Measurements from ENCODE around the gene AMER2.

AMER2 gene

DNA sequence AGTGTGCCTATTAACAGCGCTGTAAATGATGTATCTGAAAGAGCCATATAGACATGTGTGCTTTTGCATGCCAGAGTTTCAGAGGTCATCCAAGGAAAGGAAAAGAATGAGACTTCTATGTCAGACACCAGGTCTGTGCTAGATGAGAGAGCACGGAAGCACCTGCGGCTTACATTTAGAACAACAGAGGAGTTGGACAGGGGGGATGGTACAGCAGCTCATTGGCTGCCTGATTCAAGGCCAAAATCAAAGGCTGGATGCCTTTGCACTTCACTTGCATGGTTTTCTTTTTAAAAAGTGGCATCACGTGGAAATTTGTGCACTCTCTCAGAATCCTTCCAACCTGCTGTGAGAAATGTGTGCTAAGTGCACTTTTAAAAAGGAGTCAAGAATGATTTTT lies 32.8 kb upstream of the AMER2 start:
- Histone ChIP-seq H3K4me3 (no peak overlapping the region), H3K4me1 (peaks cover 32% of the 10 kb centered on the region), H3K4me2 (peak overlapping the region; percentile 77), H3K9ac (no peak overlapping the region), H4K20me1 (no peaks in the 10 kb centered on the region), H3K36me3 (no peaks in the 10 kb centered on the region), H3K9me3 (no peaks in the 10 kb centered on the region), H3K27me3 (0 out of 2 replicates have a peak, but pooled peaks cover 2% of the 10 kb centered on the region), H3K27ac (no peak overlapping the region)
- TF ChIP-seq Cebpa-rat (IDR thresholded peaks at IDR 0.05) = no peak

DNA sequence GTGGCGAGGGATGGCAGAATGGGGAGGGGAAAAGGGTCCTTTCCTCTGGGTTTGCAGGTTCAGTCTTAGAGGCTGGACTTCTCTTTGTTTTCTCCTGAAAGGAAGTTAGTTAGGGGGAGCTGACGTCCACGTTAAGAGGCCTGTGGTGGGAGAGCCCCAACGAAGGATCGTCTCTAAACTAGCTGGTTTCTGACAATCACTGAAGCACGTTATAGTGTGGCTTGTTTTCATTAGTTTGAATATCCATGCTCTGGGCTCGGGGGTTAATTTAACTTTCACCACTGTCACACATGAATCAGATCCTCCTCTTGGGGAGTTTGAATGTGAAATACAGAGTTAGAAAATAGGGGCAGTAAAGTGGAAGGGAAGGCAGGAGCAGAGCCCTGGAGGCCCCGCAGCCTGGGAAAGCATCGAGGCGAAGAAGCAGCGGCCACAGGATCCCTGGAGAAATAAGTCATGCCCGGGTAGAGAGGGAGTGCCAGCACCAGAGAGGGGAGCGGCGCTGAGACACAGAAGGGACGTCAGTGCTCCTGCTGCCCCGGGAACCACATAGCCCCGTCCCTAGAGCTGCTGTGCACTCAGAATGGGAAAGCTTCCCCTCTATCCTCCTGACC lies 31.1 kb upstream of the AMER2 start:
- TF ChIP-seq Cebpa-rat (IDR thresholded peaks at IDR 0.05) = no peak
- H3K9ac ChIP-seq = 0 out of 2 replicates have a peak overlapping the region, but pooled peaks have one; percentile 15

GRCh38 chr13:25200783-25201182 lies 28.7 kb upstream of the AMER2 start:
- 0 out of 2 replicates have a peak, but pooled peaks cover 2% of the 10 kb centered on the region for H3K27me3 ChIP-seq
- H3K4me1 ChIP-seq = peaks cover 32% of the 10 kb centered on the region
- H3K9ac ChIP-seq = no peak overlapping the region
- no peaks in the 10 kb centered on the region for H4K20me1 ChIP-seq
- H3K9me3 ChIP-seq = no peaks in the 10 kb centered on the region
- H3K4me3 ChIP-seq = no peak overlapping the region
- no peak for TF ChIP-seq Cebpa-rat (IDR thresholded peaks at IDR 0.05)
- H3K27ac ChIP-seq = no peak overlapping the region
- no peaks in the 10 kb centered on the region for H3K36me3 ChIP-seq
- no peak overlapping the region for H3K4me2 ChIP-seq

More for the DNA sequence above, 31.1 kb upstream of the AMER2 start:
- Histone ChIP-seq H3K4me1 (peaks cover 32% of the 10 kb centered on the region), H3K36me3 (no peaks in the 10 kb centered on the region), H3K27ac (peak overlapping the region; percentile 25; the same call in 1 of the 2 replicates), H4K20me1 (no peaks in the 10 kb centered on the region), H3K9me3 (no peaks in the 10 kb centered on the region), H3K27me3 (0 out of 2 replicates have a peak, but pooled peaks cover 2% of the 10 kb centered on the region), H3K4me2 (peak overlapping the region; percentile 77), H3K4me3 (no peak overlapping the region)

GRCh38 chr13:25198647-25199046 lies 26.6 kb upstream of the AMER2 start:
- Histone ChIP-seq H3K4me3 (no peak overlapping the region), H4K20me1 (no peaks in the 10 kb centered on the region), H3K36me3 (no peaks in the 10 kb centered on the region), H3K27ac (no peak overlapping the region), H3K4me1 (peaks cover 13% of the 10 kb centered on the region), H3K4me2 (no peak overlapping the region), H3K9me3 (0 out of 2 replicates have a peak, but pooled peaks cover 5% of the 10 kb centered on the region), H3K9ac (no peak overlapping the region), H3K27me3 (no peaks in the 10 kb centered on the region)
- TF ChIP-seq Cebpa-rat (IDR thresholded peaks at IDR 0.05) = no peak

DNA sequence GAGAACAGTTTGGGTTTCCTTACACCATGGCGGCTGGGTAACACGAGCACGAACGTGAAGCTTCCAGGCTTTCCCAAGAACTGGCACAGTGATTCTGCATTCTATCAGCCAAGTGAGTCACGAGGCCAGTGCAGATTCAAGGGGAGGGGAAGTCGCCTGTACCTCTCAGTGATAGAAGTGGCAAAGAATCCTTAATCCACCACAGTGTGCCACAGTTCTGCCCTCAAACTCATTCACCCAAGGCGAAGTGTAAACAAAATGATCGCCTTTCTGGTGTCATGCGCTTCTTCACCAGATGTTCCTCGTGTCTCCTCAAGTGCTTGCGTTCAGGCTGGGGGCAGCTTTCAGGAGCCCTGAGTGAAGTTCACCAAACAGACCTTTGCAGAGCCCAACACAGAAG lies 24.9 kb upstream of the AMER2 start:
- H4K20me1 ChIP-seq = no peaks in the 10 kb centered on the region
- TF ChIP-seq Cebpa-rat (IDR thresholded peaks at IDR 0.05) = no peak
- no peak overlapping the region for H3K4me3 ChIP-seq
- 0 out of 2 replicates have a peak, but pooled peaks cover 5% of the 10 kb centered on the region for H3K9me3 ChIP-seq
- no peak overlapping the region for H3K4me2 ChIP-seq
- H3K36me3 ChIP-seq = no peaks in the 10 kb centered on the region
- no peak overlapping the region for H3K9ac ChIP-seq
- H3K27me3 ChIP-seq = no peaks in the 10 kb centered on the region
- no peaks in the 10 kb centered on the region for H3K4me1 ChIP-seq
- H3K27ac ChIP-seq = no peak overlapping the region

GRCh38 chr13:25192936-25193335 lies 20.8 kb upstream of the AMER2 start:
- no peak overlapping the region for H3K4me2 ChIP-seq
- H3K4me3 ChIP-seq = no peak overlapping the region
- H3K36me3 ChIP-seq = no peaks in the 10 kb centered on the region
- no peak overlapping the region for H3K27ac ChIP-seq
- no peaks in the 10 kb centered on the region for H3K27me3 ChIP-seq
- H3K4me1 ChIP-seq = peaks cover 10% of the 10 kb centered on the region
- 0 out of 2 replicates have a peak, but pooled peaks cover 5% of the 10 kb centered on the region for H3K9me3 ChIP-seq
- H3K9ac ChIP-seq = no peak overlapping the region
- no peak for TF ChIP-seq Cebpa-rat (IDR thresholded peaks at IDR 0.05)
- no peaks in the 10 kb centered on the region for H4K20me1 ChIP-seq

DNA sequence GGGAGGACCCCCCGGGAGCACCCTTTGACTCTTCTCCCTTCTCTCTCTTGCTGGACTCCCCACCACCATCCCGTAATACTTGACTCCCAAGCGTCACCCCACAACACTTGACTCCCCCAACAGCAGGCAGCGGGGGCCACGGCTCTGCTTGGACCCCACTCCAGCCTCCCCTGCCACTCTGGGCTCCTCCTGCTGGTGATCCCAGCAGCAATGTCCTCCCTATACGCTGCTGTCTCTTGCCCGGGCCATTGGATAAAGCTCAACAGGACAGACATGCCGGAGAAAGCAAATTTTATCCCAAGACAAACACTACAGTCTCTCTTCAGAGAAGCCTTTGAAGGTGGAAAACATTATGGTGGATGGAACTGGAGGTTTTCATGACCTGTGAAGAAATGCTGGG lies 20.4 kb upstream of the AMER2 start:
- Histone ChIP-seq H3K27ac (no peak overlapping the region), H3K9me3 (peaks cover 7% of the 10 kb centered on the region; the same call in 1 of the 2 replicates), H3K4me1 (peaks cover 10% of the 10 kb centered on the region), H3K27me3 (no peaks in the 10 kb centered on the region), H3K4me2 (no peak overlapping the region), H4K20me1 (no peaks in the 10 kb centered on the region), H3K4me3 (no peak overlapping the region), H3K9ac (no peak overlapping the region), H3K36me3 (no peaks in the 10 kb centered on the region)
- no peak for TF ChIP-seq Cebpa-rat (IDR thresholded peaks at IDR 0.05)

- no peaks in the 10 kb centered on the region for H3K27me3 ChIP-seq
- no peak for TF ChIP-seq Cebpa-rat (IDR thresholded peaks at IDR 0.05)
- no peak overlapping the region for H3K4me3 ChIP-seq
- H3K4me1 ChIP-seq = peaks cover 10% of the 10 kb centered on the region
- H3K36me3 ChIP-seq = no peaks in the 10 kb centered on the region
- H3K9ac ChIP-seq = no peak overlapping the region
- H3K4me2 ChIP-seq = no peak overlapping the region
- H3K27ac ChIP-seq = no peak overlapping the region
- H4K20me1 ChIP-seq = no peaks in the 10 kb centered on the region
- H3K9me3 ChIP-seq = peaks cover 11% of the 10 kb centered on the region; the same call in 1 of the 2 replicates
Observed at GRCh38 chr13:25192052-25192451, 20.0 kb upstream of the AMER2 start.

DNA sequence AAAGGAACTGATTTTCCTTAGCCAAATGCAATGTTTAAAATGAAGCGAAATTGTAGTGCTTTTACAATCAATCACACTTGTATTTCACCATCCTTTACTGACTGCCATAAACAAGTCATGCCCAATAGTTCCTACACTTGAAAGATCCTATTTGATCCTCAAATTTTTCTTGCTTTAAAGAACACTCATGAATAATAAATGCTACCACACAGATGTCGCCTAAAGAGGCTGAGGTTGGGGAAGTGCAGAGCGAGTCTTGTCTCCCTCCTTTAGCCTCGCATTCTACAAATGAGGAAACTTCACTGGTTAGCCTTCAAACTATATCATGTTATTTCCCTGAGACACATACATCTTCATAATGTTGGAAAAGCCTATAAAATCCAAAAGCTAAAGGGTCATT lies 18.7 kb upstream of the AMER2 start:
- TF ChIP-seq Cebpa-rat (IDR thresholded peaks at IDR 0.05) = no peak
- Histone ChIP-seq H3K4me3 (no peak overlapping the region), H3K4me1 (peaks cover 13% of the 10 kb centered on the region), H3K9ac (no peak overlapping the region), H3K4me2 (no peak overlapping the region), H3K27me3 (no peaks in the 10 kb centered on the region), H3K9me3 (peaks cover 17% of the 10 kb centered on the region), H3K27ac (no peak overlapping the region), H4K20me1 (no peaks in the 10 kb centered on the region), H3K36me3 (no peaks in the 10 kb centered on the region)

GRCh38 chr13:25190256-25190655 lies 18.2 kb upstream of the AMER2 start:
- TF ChIP-seq Cebpa-rat (IDR thresholded peaks at IDR 0.05) = no peak
- Histone ChIP-seq H3K4me3 (no peak overlapping the region), H3K36me3 (no peaks in the 10 kb centered on the region), H3K9ac (no peak overlapping the region), H4K20me1 (no peaks in the 10 kb centered on the region), H3K4me1 (peaks cover 18% of the 10 kb centered on the region), H3K4me2 (peak overlapping the region; percentile 13; the same call in 1 of the 2 replicates), H3K9me3 (peaks cover 21% of the 10 kb centered on the region), H3K27ac (no peak overlapping the region), H3K27me3 (no peaks in the 10 kb centered on the region)
